Tibial nerve (tissue), 4 donors: ENCODE data around the gene FMN2.

Experiments
- EP300 ChIP-seq, 2 donors: sonication (generic); formaldehyde crosslinking; IDR thresholded peaks; one replicate each; pipeline ENCODE4 v1.6.1; 2017; ENCODE audit warnings: antibody characterized with exemption in 2 of 2, mild to moderate bottlenecking in 1 of 2
- TF ChIP-seq, protein P1 (sequence below), 5 experiments: fragments of 200-600 bp in 3 of 5; fragments of 450-650 bp in 2 of 5; sonication (generic) in 3 of 5; IDR thresholded peaks; one replicate each; pipeline ENCODE4 v1.5.1; 2016 to 2019; ENCODE audit warnings: antibody characterized with exemption in 5 of 5, mild to moderate bottlenecking in 3 of 5, moderate library complexity in 2 of 5

DNA sequence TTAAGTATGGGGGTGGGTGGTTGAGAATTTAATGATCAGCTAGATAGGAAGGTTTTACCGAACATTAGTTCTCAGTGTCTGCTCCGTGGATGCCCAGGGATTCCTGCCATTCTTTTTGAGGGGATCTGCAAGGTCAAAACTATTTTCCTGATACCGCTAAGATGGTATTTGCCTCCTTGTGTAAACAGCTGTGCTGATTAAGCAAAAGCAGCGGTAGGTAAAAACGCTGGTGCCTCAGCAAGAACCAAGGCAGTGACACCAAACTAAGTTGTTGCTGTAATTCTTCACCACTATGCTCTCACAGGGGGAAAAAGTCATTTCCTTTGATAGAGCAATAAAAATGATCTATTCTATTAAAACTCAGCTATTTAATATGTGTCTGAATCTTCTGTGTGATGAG is 229.0 kb downstream of the FMN2 start:
- TF ChIP-seq, protein P1, sequence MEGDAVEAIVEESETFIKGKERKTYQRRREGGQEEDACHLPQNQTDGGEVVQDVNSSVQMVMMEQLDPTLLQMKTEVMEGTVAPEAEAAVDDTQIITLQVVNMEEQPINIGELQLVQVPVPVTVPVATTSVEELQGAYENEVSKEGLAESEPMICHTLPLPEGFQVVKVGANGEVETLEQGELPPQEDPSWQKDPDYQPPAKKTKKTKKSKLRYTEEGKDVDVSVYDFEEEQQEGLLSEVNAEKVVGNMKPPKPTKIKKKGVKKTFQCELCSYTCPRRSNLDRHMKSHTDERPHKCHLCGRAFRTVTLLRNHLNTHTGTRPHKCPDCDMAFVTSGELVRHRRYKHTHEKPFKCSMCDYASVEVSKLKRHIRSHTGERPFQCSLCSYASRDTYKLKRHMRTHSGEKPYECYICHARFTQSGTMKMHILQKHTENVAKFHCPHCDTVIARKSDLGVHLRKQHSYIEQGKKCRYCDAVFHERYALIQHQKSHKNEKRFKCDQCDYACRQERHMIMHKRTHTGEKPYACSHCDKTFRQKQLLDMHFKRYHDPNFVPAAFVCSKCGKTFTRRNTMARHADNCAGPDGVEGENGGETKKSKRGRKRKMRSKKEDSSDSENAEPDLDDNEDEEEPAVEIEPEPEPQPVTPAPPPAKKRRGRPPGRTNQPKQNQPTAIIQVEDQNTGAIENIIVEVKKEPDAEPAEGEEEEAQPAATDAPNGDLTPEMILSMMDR (IDR thresholded peaks at IDR 0.05): no peak
- TF ChIP-seq EP300 (IDR thresholded peaks at IDR 0.05): no peak
